ENCODE measurements around the gene SPRYD3. TPM values are rescaled to one million over a fixed set of nuclear protein-coding genes. Genes with fewer than 3 reads are reported as not detected.
A peak's percentile ranks its signal among the peaks of the same experiment; 100 is the strongest.

SPRYD3 gene
- total and polyA plus RNA-seq, 2 of the 4 experiments (the other 2 are of a cell fraction), result 25.6 to 27.8 TPM

DNA sequence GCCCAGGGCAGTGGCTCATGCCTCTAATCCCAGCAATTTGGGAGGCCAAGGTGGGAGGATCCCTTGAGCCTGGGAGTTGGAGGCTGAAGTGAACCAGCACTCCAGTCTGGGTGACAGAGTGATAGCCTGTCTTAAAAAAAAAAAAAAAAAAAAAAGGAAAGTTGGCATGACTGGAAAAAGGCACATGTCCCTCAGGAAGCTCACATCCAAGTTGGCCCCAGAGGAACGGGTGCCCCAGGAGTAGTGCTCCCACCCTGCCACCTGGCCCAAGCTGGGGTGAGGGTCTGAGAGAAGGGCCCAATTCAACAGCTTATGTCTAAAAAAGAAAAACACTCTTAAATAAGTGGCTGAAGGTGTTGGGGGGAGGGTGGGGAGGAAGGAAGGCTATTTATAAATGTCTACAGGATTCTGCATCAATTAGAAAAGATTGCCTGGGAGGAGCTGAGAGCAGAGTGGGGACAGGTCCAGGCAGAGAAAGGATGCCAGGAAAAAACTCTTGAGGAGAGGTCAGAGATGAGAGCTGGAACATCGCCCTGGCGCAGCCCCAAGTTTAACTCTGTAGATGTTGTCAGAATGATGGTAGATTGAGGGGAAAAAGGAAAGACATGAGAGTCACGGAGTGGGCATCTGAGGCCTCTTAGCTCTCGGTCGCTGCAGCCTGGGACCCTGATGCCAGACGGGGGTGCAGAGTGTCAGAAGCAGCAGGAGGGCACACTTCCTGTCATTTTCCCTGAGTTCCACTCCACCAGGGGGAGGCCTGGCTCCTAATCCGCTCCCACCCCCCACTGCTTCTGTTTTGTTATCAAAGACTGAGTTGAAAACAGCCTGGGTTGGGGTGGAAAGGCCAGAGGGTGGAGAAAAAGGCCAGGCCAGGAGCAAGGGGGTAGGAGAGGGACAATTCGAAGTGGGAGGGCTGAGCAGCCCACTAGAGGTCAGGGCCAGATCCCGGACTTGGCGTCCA, 7.3 kb downstream of the SPRYD3 start:
- H3K56ac ChIP-seq (ENCODE audit: extremely low read depth, insufficient read depth, low read length), result no peak overlapping the region
- peak overlapping the region; percentile 20; the same call in 1 of the 2 replicates for H3K14ac ChIP-seq (replicated peaks; ENCODE audit: low read depth, low read length)
- TF ChIP-seq RAD21 (IDR thresholded peaks at IDR 0.05; ENCODE audit: low read length) (peak; percentile 35), FOS (IDR thresholded peaks at IDR 0.05; ENCODE audit: low read depth, low read length) (no peak), NFE2L2 (IDR thresholded peaks at IDR 0.05; ENCODE audit: low read depth, low read length) (no peak), RCOR1 (IDR thresholded peaks at IDR 0.05; ENCODE audit: insufficient replicate concordance, low read length) (no peak), MAZ (IDR thresholded peaks at IDR 0.05; ENCODE audit: borderline replicate concordance, low read depth, low read length) (no peak), CEBPB (IDR thresholded peaks at IDR 0.05; ENCODE audit: low read depth, low read length) (no peak), SMC3 (IDR thresholded peaks at IDR 0.05; ENCODE audit: low read depth, low read length) (peak; percentile 23; the same call in 1 of the 2 replicates)
- TF ChIP-seq, protein P1, sequence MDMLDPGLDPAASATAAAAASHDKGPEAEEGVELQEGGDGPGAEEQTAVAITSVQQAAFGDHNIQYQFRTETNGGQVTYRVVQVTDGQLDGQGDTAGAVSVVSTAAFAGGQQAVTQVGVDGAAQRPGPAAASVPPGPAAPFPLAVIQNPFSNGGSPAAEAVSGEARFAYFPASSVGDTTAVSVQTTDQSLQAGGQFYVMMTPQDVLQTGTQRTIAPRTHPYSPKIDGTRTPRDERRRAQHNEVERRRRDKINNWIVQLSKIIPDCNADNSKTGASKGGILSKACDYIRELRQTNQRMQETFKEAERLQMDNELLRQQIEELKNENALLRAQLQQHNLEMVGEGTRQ (IDR thresholded peaks at IDR 0.05; ENCODE audit: low read depth, low read length), result no peak
- TF ChIP-seq, protein P2, sequence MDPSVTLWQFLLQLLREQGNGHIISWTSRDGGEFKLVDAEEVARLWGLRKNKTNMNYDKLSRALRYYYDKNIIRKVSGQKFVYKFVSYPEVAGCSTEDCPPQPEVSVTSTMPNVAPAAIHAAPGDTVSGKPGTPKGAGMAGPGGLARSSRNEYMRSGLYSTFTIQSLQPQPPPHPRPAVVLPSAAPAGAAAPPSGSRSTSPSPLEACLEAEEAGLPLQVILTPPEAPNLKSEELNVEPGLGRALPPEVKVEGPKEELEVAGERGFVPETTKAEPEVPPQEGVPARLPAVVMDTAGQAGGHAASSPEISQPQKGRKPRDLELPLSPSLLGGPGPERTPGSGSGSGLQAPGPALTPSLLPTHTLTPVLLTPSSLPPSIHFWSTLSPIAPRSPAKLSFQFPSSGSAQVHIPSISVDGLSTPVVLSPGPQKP (IDR thresholded peaks at IDR 0.05; ENCODE audit: borderline replicate concordance, low read depth, low read length), result no peak
- TF ChIP-seq, protein P3, sequence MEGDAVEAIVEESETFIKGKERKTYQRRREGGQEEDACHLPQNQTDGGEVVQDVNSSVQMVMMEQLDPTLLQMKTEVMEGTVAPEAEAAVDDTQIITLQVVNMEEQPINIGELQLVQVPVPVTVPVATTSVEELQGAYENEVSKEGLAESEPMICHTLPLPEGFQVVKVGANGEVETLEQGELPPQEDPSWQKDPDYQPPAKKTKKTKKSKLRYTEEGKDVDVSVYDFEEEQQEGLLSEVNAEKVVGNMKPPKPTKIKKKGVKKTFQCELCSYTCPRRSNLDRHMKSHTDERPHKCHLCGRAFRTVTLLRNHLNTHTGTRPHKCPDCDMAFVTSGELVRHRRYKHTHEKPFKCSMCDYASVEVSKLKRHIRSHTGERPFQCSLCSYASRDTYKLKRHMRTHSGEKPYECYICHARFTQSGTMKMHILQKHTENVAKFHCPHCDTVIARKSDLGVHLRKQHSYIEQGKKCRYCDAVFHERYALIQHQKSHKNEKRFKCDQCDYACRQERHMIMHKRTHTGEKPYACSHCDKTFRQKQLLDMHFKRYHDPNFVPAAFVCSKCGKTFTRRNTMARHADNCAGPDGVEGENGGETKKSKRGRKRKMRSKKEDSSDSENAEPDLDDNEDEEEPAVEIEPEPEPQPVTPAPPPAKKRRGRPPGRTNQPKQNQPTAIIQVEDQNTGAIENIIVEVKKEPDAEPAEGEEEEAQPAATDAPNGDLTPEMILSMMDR (conservative IDR thresholded peaks at IDR 0.05; ENCODE audit: low read depth, low read length), result peak; percentile 34
- H3K23ac ChIP-seq (ENCODE audit: low read depth, low read length), result no peak overlapping the region
- H3K27ac ChIP-seq (ENCODE audit: insufficient read depth, low read length), result peak overlapping the region; percentile 46
- peak; percentile 12 for ATAC-seq (ENCODE audit: low read depth)
- H3K9me3 ChIP-seq (ENCODE audit: control insufficient read depth, insufficient read depth, low read length), result no peaks in the 10 kb centered on the region
- peaks cover 23% of the 10 kb centered on the region for H3K4me1 ChIP-seq (ENCODE audit: control insufficient read depth, insufficient read depth, low read length)
- ChIA-PET CTCF (interaction anchor here (1.2 kb wide), 1 partner anchor 27 kb away, joined by 5 read pairs; no protein-coding TSS in a partner anchor), POLR2A (ENCODE audit: unreplicated experiment) (interaction anchor here (1.1 kb wide), 1 partner anchor 9 kb away, joined by 3 read pairs; no protein-coding TSS in a partner anchor)
- no peaks in the 10 kb centered on the region for H4K20me1 ChIP-seq (ENCODE audit: insufficient read depth, low read length)
- intact Hi-C loops (cut with micrococcal nuclease), result no loop called here
- dilution Hi-C loops (cut with HindIII; ENCODE audit: low sequenced_read_pairs, unreplicated experiment), result no loop called here
- H3K4ac ChIP-seq (ENCODE audit: low read depth, low read length), result peak overlapping the region; percentile 68
- peak; percentile 33 for DNase-seq
- peak overlapping the region; percentile 35; the same call in 1 of the 2 replicates for H4K91ac ChIP-seq (ENCODE audit: insufficient read depth, low read depth, low read length)
- peak overlapping the region; percentile 18 for H2AK9ac ChIP-seq (replicated peaks; ENCODE audit: low read depth, low read length, poor library complexity)
- 74% methylated on average over 2 of the region's 11 CpGs; no CpG with 5 or more reads in 1 of the 2 experiments for WGBS, 2 experiments (ENCODE audit: extremely low coverage in 2 of 2, insufficient read length in 1 of 2)
- peak overlapping the region; percentile 41 for H2BK120ac ChIP-seq (ENCODE audit: low read depth, low read length)
- no peaks in the 10 kb centered on the region for H3K27me3 ChIP-seq (ENCODE audit: control insufficient read depth, insufficient read depth, low read length)
- peaks cover 10% of the 10 kb centered on the region for H3K9me1 ChIP-seq (ENCODE audit: insufficient read depth, low read length)
- peaks cover 23 to 62% of the 10 kb centered on the region in 2 experiments; a peak in 3 of 4 replicates for H3K79me1 ChIP-seq (ENCODE audit: low read depth in 1 of 2, low read length in 2 of 2)
- no peak overlapping the region; the same call in 1 of the 2 replicates for H3K4me2 ChIP-seq (ENCODE audit: low read depth, low read length)
- no TSS peak for BruUV-seq (replicated peaks)
- H3K4me3 ChIP-seq (ENCODE audit: insufficient read depth, low read depth, low read length), result no peak overlapping the region
- H3K9ac ChIP-seq (ENCODE audit: low read depth, low read length), result peak overlapping the region; percentile 15; the same call in 1 of the 2 replicates
- no peak overlapping the region; the same call in 2 of the 3 replicates for H2BK15ac ChIP-seq (ENCODE audit: low read depth, low read length)
- H2BK20ac ChIP-seq (ENCODE audit: low read depth, low read length), result peak overlapping the region; percentile 18; the same call in 1 of the 2 replicates
- H4K8ac ChIP-seq (ENCODE audit: low read depth in 2 of 2, low read length in 2 of 2), result peak overlapping the region; percentile 6 to 61; a peak in 3 of 4 replicates
- peak overlapping the region; percentile 57 for H2AK5ac ChIP-seq (ENCODE audit: low read depth, low read length)
- H4K5ac ChIP-seq (ENCODE audit: low read depth, low read length), result peak overlapping the region; percentile 37; the same call in 1 of the 2 replicates
- H2BK5ac ChIP-seq (ENCODE audit: low read depth, low read length, poor library complexity, severe bottlenecking), result no peak overlapping the region
- H2AFZ ChIP-seq (replicated peaks; ENCODE audit: low read length, poor library complexity), result peak overlapping the region; percentile 57
- peaks cover 32% of the 10 kb centered on the region for H3K36me3 ChIP-seq (ENCODE audit: control insufficient read depth, insufficient read depth, low read length)
- no peak overlapping the region; the same call in 1 of the 2 replicates for H3K18ac ChIP-seq (ENCODE audit: low read depth, low read length)
- in situ Hi-C loops (cut with MboI; ENCODE audit: low sequenced_read_pairs), result no loop called here

All from IMR-90 (cell line).